Endodermal cell (in vitro differentiated cells): ENCODE data around the gene C1QTNF1. TPM values are rescaled to one million over a fixed set of nuclear protein-coding genes. Genes with fewer than 3 reads are reported as not detected.
"Not testable (repeated sequence)": the region's sequence is repeated elsewhere in the genome, so short reads cannot be mapped to it uniquely, and the experiment has no call there.

ENCODE experiments used
- DNase-seq: peaks from one replicate; pipeline ENCODE4 v3.0.0-alpha.2; 2017
- H3K27ac ChIP-seq: 2 replicates; pipeline ENCODE4 v1.5.1; 2013; ENCODE audit warnings: mild to moderate bottlenecking, low read depth, low read length, moderate library complexity
- H3K27me3 ChIP-seq: 2 replicates; pipeline ENCODE4 v1.6.1; 2013; ENCODE audit warnings: mild to moderate bottlenecking, low read length, moderate library complexity; ENCODE audit not compliant: insufficient read depth, control insufficient read depth, poor library complexity, severe bottlenecking
- H3K36me3 ChIP-seq: 2 replicates; pipeline ENCODE4 v1.7.0; 2013; ENCODE audit warnings: mild to moderate bottlenecking, low read length, moderate library complexity; ENCODE audit not compliant: control insufficient read depth, insufficient read depth
- H3K4me1 ChIP-seq: one replicate; pipeline ENCODE4 v1.7.0; 2013; ENCODE audit warnings: low read length; ENCODE audit not compliant: control insufficient read depth, insufficient read depth
- H3K4me3 ChIP-seq: 2 replicates; pipeline ENCODE4 v1.5.1; 2013; ENCODE audit warnings: mild to moderate bottlenecking, low read length, moderate library complexity
- H3K9ac ChIP-seq: 2 replicates; pipeline ENCODE4 v1.6.1; 2013; ENCODE audit warnings: mild to moderate bottlenecking, low read length, moderate library complexity; ENCODE audit not compliant: poor library complexity, severe bottlenecking; ENCODE audit errors: extremely low read depth
- H3K9me3 ChIP-seq: 2 replicates; pipeline ENCODE4 v1.6.1; 2013; ENCODE audit warnings: mild to moderate bottlenecking, low read length, moderate library complexity; ENCODE audit not compliant: control insufficient read depth
- H3K27ac Mint-ChIP-seq: 2 replicates; pipeline ENCODE4 v1.8.0; 2020; ENCODE audit warnings: mixed read lengths
- H3K27me3 Mint-ChIP-seq: 2 replicates; pipeline ENCODE4 v1.8.0; 2021; ENCODE audit warnings: mild to moderate bottlenecking, mixed read lengths; ENCODE audit not compliant: insufficient read depth
- H3K36me3 Mint-ChIP-seq: 2 replicates; pipeline ENCODE4 v1.8.0; 2020; ENCODE audit warnings: low read depth, mixed read lengths
- H3K4me1 Mint-ChIP-seq: 2 replicates; pipeline ENCODE4 v1.8.0; 2020; ENCODE audit warnings: mixed read lengths
- H3K4me3 Mint-ChIP-seq: 2 replicates; pipeline ENCODE4 v1.8.0; 2020; ENCODE audit warnings: mild to moderate bottlenecking, moderate library complexity, mixed read lengths
- H3K9me3 Mint-ChIP-seq: 2 replicates; pipeline ENCODE4 v1.8.0; 2020; ENCODE audit warnings: mild to moderate bottlenecking, mixed read lengths
- WGBS, 2 experiments: methylation state at CpG; one replicate each; pipeline versions ENCODE4 v1.1.5 to v1.1.7; 2013; ENCODE audit warnings: missing lambda C conversion rate in 2 of 2, mixed read lengths in 1 of 2; ENCODE audit not compliant: insufficient coverage in 1 of 2, insufficient read length in 1 of 2; 5-methylcytosine and 5-hydroxymethylcytosine counted together
- total RNA-seq, 2 donors: library from RNA; stranded (reverse); fragmentation: NEBNext Ultra II Directional in 1 of 2; extraction: Animal tissue kit (Norgen Biotek cat#: 25700) in 1 of 2; gene quantifications; 2 replicates in 1 of 2; 3 replicates in 1 of 2; pipeline ENCODE4 v1.2.1, GENCODE V29; 2021
- TF ChIP-seq, protein P1 (sequence below): fragments of 200-600 bp; sonication (generic); conservative IDR thresholded peaks from 2 replicates; pipeline ENCODE4 v1.5.0; 2021; ENCODE audit warnings: antibody characterized with exemption, mild to moderate bottlenecking

Gene C1QTNF1
- total RNA-seq, 2 donors from 2014 or later = 16.0 to 16.5 TPM

DNA sequence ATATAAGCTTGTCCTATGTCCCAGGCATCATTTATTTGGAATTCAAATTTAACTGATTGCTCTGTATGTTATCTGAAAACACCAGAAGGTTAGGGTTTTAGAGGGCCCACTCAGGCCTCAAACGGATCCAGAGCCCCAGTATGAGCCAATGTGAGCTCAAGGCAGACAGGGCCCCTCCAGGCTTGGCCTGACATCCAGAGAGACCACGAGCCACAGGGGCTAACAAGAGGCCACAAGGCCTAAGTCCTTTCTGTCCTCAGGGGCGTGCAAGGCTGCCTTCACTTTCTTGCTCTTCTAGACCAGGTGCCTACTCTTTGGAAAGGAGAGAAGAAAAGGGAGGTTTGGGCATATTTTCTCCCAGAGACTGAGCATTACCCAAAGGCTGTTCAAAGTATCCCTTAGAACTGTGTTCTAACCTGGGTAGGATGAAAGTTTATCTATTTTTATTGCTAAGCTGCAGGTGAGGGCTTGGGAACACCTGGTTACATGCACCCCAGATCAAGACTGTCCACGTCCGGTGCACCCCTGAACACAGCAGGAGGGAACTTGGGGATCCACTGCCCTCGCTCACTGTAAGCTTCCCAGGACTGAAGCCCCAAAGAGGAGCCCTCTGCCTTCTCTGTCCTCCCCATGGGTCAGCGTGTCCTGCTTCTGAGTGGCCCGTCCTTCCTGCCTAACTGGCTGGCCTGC lies 49.2 kb downstream of the C1QTNF1 start:
- no peak overlapping the region for H3K4me3 ChIP-seq
- H3K9me3 Mint-ChIP-seq = no peaks in the 10 kb centered on the region
- H3K9me3 ChIP-seq = no peaks in the 10 kb centered on the region
- no peaks in the 10 kb centered on the region for H3K27me3 ChIP-seq
- DNase-seq = peak; percentile 39
- peaks cover 9% of the 10 kb centered on the region for H3K27me3 Mint-ChIP-seq
- no peak overlapping the region for H3K9ac ChIP-seq
- no peaks in the 10 kb centered on the region for H3K36me3 ChIP-seq
- peaks cover 8% of the 10 kb centered on the region for H3K4me1 Mint-ChIP-seq
- H3K4me1 ChIP-seq = no peaks in the 10 kb centered on the region
- no peak overlapping the region for H3K27ac ChIP-seq
- H3K36me3 Mint-ChIP-seq = peaks cover 2% of the 10 kb centered on the region
- no peak overlapping the region for H3K4me3 Mint-ChIP-seq
- no peak overlapping the region for H3K27ac Mint-ChIP-seq
- WGBS, 2 experiments = 92 to 97% methylated on average over 5 to 8 of the region's 8 CpGs
- TF ChIP-seq, protein P1, sequence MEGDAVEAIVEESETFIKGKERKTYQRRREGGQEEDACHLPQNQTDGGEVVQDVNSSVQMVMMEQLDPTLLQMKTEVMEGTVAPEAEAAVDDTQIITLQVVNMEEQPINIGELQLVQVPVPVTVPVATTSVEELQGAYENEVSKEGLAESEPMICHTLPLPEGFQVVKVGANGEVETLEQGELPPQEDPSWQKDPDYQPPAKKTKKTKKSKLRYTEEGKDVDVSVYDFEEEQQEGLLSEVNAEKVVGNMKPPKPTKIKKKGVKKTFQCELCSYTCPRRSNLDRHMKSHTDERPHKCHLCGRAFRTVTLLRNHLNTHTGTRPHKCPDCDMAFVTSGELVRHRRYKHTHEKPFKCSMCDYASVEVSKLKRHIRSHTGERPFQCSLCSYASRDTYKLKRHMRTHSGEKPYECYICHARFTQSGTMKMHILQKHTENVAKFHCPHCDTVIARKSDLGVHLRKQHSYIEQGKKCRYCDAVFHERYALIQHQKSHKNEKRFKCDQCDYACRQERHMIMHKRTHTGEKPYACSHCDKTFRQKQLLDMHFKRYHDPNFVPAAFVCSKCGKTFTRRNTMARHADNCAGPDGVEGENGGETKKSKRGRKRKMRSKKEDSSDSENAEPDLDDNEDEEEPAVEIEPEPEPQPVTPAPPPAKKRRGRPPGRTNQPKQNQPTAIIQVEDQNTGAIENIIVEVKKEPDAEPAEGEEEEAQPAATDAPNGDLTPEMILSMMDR = no peak

DNA sequence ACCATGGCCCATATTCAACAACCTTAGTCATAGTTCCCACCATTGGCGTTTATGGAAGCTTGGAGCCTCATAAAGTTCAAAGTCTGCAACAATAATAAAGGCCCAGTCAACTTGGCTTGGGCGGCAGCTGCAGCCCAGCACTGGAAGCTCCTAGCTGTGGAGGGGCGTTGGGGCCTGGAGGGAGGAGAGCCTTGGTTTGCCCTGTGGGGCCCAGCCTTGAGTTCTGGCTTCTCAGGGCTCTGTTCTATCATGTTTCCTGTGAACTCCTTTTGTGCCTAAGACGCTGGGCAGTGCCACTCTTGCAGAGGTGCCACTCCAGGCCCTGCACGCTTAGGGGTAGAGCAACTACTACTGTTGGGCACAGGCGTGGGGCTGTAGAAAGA lies 49.7 kb downstream of the C1QTNF1 start:
- no peak overlapping the region for H3K27ac ChIP-seq
- WGBS, 2 experiments = 90 to 92% methylated on average over 4 to 6 of the region's 6 CpGs
- DNase-seq = peak; percentile 42

DNA sequence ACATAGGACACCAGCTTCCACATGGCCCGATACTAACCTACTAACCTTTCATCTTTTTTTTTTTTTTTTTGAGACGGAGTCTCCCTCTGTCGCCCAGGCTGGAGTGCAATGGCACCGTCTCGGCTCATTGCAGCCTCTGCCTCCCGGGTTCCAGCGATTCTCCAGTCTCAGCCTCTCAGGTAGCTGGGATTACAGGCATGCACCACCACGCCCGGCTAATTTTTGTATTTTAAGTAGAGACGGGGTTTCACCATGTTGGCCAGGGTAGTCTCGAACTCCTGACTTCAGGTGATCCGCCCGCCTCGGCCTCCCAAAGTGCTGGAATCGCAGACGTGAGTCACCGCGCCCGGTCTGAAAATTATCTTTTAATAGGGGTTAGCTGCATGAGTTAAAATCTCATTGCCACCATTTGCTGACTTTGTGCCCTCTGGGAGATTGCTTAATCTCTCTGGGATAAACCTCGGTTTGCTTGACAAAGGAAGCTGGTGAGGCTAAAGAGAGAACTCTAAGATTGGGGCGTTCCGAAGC lies 50.2 kb downstream of the C1QTNF1 start:
- not testable (repeated sequence) for H3K4me1 ChIP-seq, H3K27me3 Mint-ChIP-seq, H3K9ac ChIP-seq, H3K27ac Mint-ChIP-seq, H3K4me1 Mint-ChIP-seq, H3K9me3 ChIP-seq, DNase-seq, H3K36me3 ChIP-seq, H3K36me3 Mint-ChIP-seq, H3K27me3 ChIP-seq, H3K27ac ChIP-seq, H3K9me3 Mint-ChIP-seq
- 81 to 83% methylated on average over 15 to 22 of the region's 22 CpGs for WGBS, 2 experiments
- H3K4me3 ChIP-seq = peak overlapping the region; percentile 45
- peak overlapping the region; percentile 74 for H3K4me3 Mint-ChIP-seq

More for the DNA sequence above, 49.7 kb downstream of the C1QTNF1 start:
- Histone ChIP-seq H3K9me3 (no peaks in the 10 kb centered on the region), H3K36me3 (peaks cover 4% of the 10 kb centered on the region), H3K4me1 (no peaks in the 10 kb centered on the region), H3K27me3 (no peaks in the 10 kb centered on the region), H3K4me3 (no peak overlapping the region), H3K9ac (no peak overlapping the region)
- TF ChIP-seq, protein P1 = no peak
- Mint-ChIP-seq H3K9me3 (no peaks in the 10 kb centered on the region), H3K4me3 (no peak overlapping the region), H3K36me3 (peaks cover 7% of the 10 kb centered on the region), H3K27me3 (peaks cover 9% of the 10 kb centered on the region), H3K27ac (no peak overlapping the region), H3K4me1 (peaks cover 8% of the 10 kb centered on the region)
